H1 (cell line): ENCODE results near the gene SECISBP2L. TPM values are rescaled to one million over a fixed set of nuclear protein-coding genes. Genes with fewer than 3 reads are reported as not detected.

ENCODE experiments used
- CTBP2 ChIP-seq: IDR thresholded peaks from 2 replicates; pipeline ENCODE4 v1.7.0; 2011; ENCODE audit warnings: borderline replicate concordance, mild to moderate bottlenecking, moderate library complexity, mixed read lengths, low read length; ENCODE audit not compliant: insufficient read depth, insufficient read length
- JUND ChIP-seq: IDR thresholded peaks from 2 replicates; pipeline ENCODE4 v1.6.1; 2011; ENCODE audit warnings: mild to moderate bottlenecking, improper control_type of control experiment, low read length
- RFX5 ChIP-seq: IDR thresholded peaks from 2 replicates; pipeline ENCODE4 v1.6.1; 2011; ENCODE audit warnings: low read depth, low read length, improper control_type of control experiment, borderline replicate concordance
- TBP ChIP-seq: IDR thresholded peaks from 2 replicates; pipeline ENCODE4 v1.6.1; 2011; ENCODE audit warnings: low read depth, low read length, improper control_type of control experiment
- polyA plus RNA-seq, 7 experiments: library from polyadenylated mRNA; depleted of rRNA in 3 of 7; stranded (reverse) in 5 of 7; unstranded in 2 of 7; fragments of >200 nt in 5 of 7; fragments of 200-250 nt in 2 of 7; gene quantifications; 1 replicate in 5 of 7; 2 replicates in 1 of 7; 4 replicates in 1 of 7; pipeline versions ENCODE4 v1.2.1 to v1.2.3, GENCODE V29; 2011 to 2013; ENCODE audit warnings: missing spikeins in 2 of 7, mixed read lengths in 2 of 7
- total RNA-seq: library from RNA; stranded (reverse); fragmentation: NEBNext Ultra II Directional; extraction: Animal tissue kit (Norgen Biotek cat#: 25700); gene quantifications from 2 replicates; pipeline ENCODE4 v1.2.1, GENCODE V29; 2021

The SECISBP2L gene
- total and polyA plus RNA-seq, 2 of the 8 experiments (the other 6 are each of a cell fraction or from before 2014, with no cell fraction given), result 7.6 to 22.8 TPM

- TF ChIP-seq CTBP2, result no peak
- no peak for TF ChIP-seq RFX5
- no peak for TF ChIP-seq TBP
- TF ChIP-seq JUND, result no peak
These were observed 8.7 kb downstream of the SECISBP2L start (continued) for GRCh38 chr15:49037546-49037940.
